ENCODE data around the gene SLC38A4. TPM values are rescaled to one million over a fixed set of nuclear protein-coding genes. Genes with fewer than 3 reads are reported as not detected.

SLC38A4 gene
- total RNA-seq, 1 experiment from 2014 or later = not detected

GRCh38 chr12:46847001-46847400 is 21.2 kb upstream of the SLC38A4 start:
- intact Hi-C loops (cut with micrococcal nuclease) = no loop called here
- H4K20me1 ChIP-seq (ENCODE audit: insufficient read depth) = no peaks in the 10 kb centered on the region
- no peaks in the 10 kb centered on the region for H3K27me3 ChIP-seq (ENCODE audit: insufficient read depth, low read length)
- ATAC-seq (no peak), DNase-seq (ENCODE audit: low read depth, low spot score) (no peak)
- no peak overlapping the region for H3K27ac ChIP-seq (ENCODE audit: low read depth, low read length)
- ChIA-PET POLR2A (no interaction called here), RAD21 (ENCODE audit: low non-redundant PET in 1 of 2, low total read pairs in 2 of 2, uncharacterized antibody in 2 of 2, unreplicated experiment in 2 of 2) (no interaction called here), CTCF (no interaction called here)
- no peak overlapping the region for H3K4me3 ChIP-seq (replicated peaks in 1 of 2; ENCODE audit: low read depth in 1 of 2, low read length in 2 of 2)
- no peaks in the 10 kb centered on the region for H3K9me2 ChIP-seq (ENCODE audit: insufficient read depth)
- H3K36me3 ChIP-seq (ENCODE audit: control insufficient read depth in 1 of 2, insufficient read depth in 2 of 2, low read length in 2 of 2) = no peaks in the 10 kb centered on the region
- no peaks in the 10 kb centered on the region for H3K4me1 ChIP-seq (ENCODE audit: control insufficient read depth in 1 of 2, insufficient read depth in 2 of 2, low read length in 2 of 2)
- no peaks in the 10 kb centered on the region for H3K9me3 ChIP-seq (ENCODE audit: control insufficient read depth in 1 of 2, insufficient read depth in 1 of 2, low read depth in 1 of 2, low read length in 2 of 2)
- no peaks in the 10 kb centered on the region for H3K79me2 ChIP-seq (ENCODE audit: insufficient read depth, low read length)
- no peak overlapping the region for H3K9ac ChIP-seq (ENCODE audit: low read length)
- TF ChIP-seq SP1 (IDR thresholded peaks at IDR 0.05; ENCODE audit: low read depth) = no peak
- TF ChIP-seq SIN3A (IDR thresholded peaks at IDR 0.05; ENCODE audit: low read depth) = no peak
- TF ChIP-seq ELF1 (IDR thresholded peaks at IDR 0.05; ENCODE audit: borderline replicate concordance, low read depth) = no peak
- TF ChIP-seq, protein P1, sequence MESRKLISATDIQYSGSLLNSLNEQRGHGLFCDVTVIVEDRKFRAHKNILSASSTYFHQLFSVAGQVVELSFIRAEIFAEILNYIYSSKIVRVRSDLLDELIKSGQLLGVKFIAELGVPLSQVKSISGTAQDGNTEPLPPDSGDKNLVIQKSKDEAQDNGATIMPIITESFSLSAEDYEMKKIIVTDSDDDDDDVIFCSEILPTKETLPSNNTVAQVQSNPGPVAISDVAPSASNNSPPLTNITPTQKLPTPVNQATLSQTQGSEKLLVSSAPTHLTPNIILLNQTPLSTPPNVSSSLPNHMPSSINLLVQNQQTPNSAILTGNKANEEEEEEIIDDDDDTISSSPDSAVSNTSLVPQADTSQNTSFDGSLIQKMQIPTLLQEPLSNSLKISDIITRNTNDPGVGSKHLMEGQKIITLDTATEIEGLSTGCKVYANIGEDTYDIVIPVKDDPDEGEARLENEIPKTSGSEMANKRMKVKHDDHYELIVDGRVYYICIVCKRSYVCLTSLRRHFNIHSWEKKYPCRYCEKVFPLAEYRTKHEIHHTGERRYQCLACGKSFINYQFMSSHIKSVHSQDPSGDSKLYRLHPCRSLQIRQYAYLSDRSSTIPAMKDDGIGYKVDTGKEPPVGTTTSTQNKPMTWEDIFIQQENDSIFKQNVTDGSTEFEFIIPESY (IDR thresholded peaks at IDR 0.05; ENCODE audit: extremely low read depth, insufficient replicate concordance, low read length) = no peak
- no peak for TF ChIP-seq RAD21 (IDR thresholded peaks at IDR 0.05; ENCODE audit: low read depth)
- TF ChIP-seq FOSL1 (IDR thresholded peaks at IDR 0.05; ENCODE audit: low read depth) = no peak
- TF ChIP-seq, protein P2, sequence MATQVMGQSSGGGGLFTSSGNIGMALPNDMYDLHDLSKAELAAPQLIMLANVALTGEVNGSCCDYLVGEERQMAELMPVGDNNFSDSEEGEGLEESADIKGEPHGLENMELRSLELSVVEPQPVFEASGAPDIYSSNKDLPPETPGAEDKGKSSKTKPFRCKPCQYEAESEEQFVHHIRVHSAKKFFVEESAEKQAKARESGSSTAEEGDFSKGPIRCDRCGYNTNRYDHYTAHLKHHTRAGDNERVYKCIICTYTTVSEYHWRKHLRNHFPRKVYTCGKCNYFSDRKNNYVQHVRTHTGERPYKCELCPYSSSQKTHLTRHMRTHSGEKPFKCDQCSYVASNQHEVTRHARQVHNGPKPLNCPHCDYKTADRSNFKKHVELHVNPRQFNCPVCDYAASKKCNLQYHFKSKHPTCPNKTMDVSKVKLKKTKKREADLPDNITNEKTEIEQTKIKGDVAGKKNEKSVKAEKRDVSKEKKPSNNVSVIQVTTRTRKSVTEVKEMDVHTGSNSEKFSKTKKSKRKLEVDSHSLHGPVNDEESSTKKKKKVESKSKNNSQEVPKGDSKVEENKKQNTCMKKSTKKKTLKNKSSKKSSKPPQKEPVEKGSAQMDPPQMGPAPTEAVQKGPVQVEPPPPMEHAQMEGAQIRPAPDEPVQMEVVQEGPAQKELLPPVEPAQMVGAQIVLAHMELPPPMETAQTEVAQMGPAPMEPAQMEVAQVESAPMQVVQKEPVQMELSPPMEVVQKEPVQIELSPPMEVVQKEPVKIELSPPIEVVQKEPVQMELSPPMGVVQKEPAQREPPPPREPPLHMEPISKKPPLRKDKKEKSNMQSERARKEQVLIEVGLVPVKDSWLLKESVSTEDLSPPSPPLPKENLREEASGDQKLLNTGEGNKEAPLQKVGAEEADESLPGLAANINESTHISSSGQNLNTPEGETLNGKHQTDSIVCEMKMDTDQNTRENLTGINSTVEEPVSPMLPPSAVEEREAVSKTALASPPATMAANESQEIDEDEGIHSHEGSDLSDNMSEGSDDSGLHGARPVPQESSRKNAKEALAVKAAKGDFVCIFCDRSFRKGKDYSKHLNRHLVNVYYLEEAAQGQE (IDR thresholded peaks at IDR 0.05; ENCODE audit: low read depth) = no peak
- no peak for TF ChIP-seq CBX3 (IDR thresholded peaks at IDR 0.05; ENCODE audit: low read depth)
- no peak for TF ChIP-seq MAX (IDR thresholded peaks at IDR 0.05)
- TF ChIP-seq EGR1 (IDR thresholded peaks at IDR 0.05; ENCODE audit: low read depth) = no peak
- no peak for TF ChIP-seq POLR2A (IDR thresholded peaks at IDR 0.05; ENCODE audit: borderline replicate concordance, extremely low read depth, insufficient read depth, insufficient read length)
- no peak for TF ChIP-seq SRF (IDR thresholded peaks at IDR 0.05; ENCODE audit: low read depth)
- no TSS peak for BruUV-seq (replicated peaks)
- H2AFZ ChIP-seq (ENCODE audit: low read depth, low read length, poor library complexity, severe bottlenecking) = no peak overlapping the region
- H3K4me2 ChIP-seq (ENCODE audit: low read length) = no peak overlapping the region

All from HCT116 (cell line).